M059J (cell line): ENCODE results near the gene CACNA1I. TPM values are rescaled to one million over a fixed set of nuclear protein-coding genes. Genes with fewer than 3 reads are reported as not detected.

Source experiments
- DNase-seq: peaks from one replicate; pipeline ENCODE4 v3.0.0-alpha.2; 2012; ENCODE audit warnings: low read depth
- total RNA-seq: library from RNA; depleted of rRNA; stranded (reverse); fragments of >200 nt; shearing (Covaris generic); gene quantifications from 2 replicates; pipeline ENCODE4 v1.2.3, GENCODE V29; 2014

Gene CACNA1I
- total RNA-seq, 1 experiment from 2014 or later: 0.02 TPM

DNA sequence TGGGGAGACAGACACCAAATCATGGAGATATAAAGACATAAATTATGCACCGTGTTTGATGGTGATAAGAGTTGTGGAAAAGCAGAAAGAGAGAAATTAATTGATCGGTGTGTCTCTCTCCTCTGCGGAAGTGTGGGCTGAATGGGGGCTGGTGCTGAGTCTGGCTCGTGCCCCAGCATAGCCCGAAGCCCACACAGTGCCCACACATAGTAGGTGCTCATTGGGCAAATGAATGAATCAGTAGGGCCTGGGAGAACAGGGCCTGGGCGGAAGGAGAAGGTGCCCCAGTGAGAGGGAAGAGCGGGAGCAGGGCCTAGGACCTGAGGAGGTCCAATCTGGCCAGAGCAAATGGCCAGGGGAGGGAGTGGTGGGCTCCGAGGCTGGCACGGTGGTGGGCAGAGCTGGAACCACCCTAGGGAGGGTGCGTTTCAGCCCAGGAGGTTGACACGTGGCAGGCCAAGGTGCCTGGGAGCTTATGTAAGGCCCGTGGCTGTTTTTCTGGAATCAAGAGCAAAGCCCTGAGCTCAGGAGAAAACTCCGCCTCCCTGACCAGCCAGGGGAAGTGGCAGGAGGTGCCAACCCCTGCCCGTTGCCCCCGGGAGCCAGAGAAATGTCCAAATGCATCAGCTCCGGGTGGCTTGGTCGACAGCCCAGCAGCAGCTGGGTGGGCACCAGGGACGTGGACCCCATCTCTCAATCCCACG, 2.1 kb upstream of the CACNA1I start:
- no peak for DNase-seq

- no peak for DNase-seq
These were observed 1.5 kb upstream of the CACNA1I start for GRCh38 chr22:39569066-39569465.

DNA sequence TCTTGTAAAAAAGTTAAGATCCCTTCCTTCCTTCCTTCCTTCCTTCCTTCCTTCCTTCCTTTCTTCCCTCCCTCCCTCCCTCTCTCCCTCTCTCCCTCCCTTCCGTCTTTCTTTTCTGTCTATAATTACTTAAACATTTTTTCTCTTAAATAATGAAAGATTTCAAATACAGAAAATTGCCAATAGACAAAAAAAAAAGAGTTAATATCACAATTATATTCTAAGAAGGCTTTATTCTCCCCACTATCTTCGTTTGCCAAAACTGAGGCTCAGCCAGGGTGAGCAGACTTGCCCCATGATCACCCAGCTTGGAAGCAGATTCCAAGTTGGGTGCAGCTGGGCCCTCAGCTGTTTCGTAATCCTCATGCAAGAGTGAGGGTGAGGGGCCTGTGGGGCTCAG, 327 bp upstream of the CACNA1I start:
- DNase-seq: no peak

GRCh38 chr22:39571538-39571937, 985 bp downstream of the CACNA1I start:
- no peak for DNase-seq

- peak; percentile 87 for DNase-seq
These were observed 4.4 kb downstream of the CACNA1I start for GRCh38 chr22:39574779-39575551.

GRCh38 chr22:39575552-39575825, 4.9 kb downstream of the CACNA1I start:
- DNase-seq: no peak

- DNase-seq: no peak
These were observed 5.5 kb downstream of the CACNA1I start for GRCh38 chr22:39576027-39576426.

DNA sequence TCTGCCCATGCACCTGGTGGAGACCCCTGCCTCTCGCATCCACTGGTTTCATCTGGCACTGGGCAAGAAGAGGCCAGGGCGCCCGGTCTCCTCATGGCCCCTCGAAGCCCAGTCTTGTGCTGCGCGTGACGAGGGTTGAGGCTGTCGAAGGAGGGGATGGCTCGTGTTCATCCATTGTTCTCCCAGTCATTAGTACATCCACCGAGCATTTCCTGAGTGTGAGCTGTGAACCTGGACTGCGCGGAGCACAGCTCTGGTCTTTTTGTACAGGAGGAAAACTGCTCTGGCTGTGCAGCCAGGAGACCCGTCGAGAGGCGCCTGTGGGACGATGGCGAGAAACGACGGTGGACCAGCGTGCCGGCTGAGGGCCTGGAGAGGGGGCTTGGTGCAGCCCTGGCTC, 6.8 kb downstream of the CACNA1I start:
- no peak for DNase-seq

DNA sequence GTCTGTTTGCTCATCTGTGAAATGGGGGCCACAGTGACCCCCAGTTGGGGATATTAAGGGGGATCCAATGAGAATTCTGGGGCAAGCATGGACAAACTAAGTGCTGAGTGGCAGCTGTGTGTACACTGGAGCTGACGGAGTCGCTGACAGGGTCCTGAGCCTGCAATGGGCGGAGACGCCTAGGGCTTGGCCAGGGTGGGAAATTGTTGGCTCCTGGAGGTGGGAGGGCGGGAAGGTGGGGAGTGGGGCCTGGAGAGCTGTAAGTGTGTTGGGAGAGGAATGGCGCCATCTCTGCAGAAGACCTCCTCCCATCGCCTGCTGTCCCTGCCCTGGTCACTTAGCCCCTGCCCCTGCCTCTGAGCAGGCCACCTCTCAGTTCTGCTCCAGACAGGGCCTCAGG, 7.3 kb downstream of the CACNA1I start:
- no peak for DNase-seq

DNA sequence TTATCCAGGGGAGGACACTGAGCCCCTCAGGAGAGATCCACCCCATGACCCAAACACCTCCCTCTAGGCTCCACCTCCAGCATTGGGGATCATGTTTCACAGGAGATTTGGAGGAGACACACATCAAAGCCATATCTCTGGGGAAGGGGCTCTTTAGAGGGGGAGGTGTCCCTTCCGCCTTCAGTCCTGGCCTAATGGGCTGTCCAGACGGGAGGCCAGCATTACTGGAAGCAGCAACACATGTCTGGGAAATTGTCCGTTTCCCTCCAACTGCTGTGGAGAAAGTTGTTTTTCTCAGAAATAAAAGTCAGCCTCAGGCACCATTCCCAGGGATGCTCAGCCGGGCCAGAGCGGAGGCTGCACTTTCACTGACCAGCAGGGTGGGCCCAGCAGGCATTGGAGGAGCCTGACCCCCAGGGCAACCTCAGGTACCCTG, 9.5 kb downstream of the CACNA1I start:
- DNase-seq: no peak

DNA sequence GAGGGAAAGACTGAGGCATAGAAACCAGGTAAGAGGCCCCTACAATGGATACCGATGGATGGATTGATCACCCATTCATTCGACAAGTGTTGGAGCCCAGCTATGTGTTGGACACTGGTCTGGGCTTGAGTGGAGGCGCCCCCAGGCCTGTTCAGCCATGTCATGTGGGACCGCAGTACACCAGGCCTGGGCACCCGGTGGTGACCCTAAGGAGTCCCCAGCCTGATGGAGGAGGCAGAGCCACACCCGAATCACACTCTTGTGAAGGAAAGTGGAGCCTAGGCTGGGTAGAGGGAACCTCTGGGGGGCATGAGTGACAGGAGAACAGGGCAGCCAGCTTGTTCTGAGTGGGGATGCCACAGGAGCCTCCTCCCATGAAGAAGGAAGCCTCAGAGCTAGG, 10.2 kb downstream of the CACNA1I start:
- no peak for DNase-seq

DNA sequence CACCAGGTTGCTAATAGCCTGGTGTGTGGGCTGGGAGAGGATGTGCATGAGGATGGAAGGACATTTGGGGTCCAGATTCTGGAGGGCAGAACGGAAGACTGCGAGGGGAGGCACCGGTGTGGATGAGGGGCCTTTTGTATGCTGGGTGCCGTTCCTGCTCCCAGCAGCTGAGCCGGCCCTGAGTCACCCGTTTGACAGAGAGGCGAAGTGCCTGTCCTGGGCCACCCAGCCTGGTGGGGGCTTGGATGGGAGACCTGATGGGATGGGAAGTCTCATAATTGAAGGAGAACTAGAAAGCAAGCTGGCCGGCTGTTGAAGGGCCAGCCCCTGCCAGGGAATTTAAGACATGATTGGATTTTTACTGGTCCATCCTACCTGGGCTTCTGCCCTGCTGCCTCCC, 10.8 kb downstream of the CACNA1I start:
- no peak for DNase-seq

- no peak for DNase-seq
These were observed 12.6 kb downstream of the CACNA1I start for GRCh38 chr22:39583066-39583667.

- DNase-seq: no peak
These were observed 19.3 kb downstream of the CACNA1I start for GRCh38 chr22:39589875-39590274.

GRCh38 chr22:39592081-39593065, 21.8 kb downstream of the CACNA1I start:
- peak; percentile 95 for DNase-seq

GRCh38 chr22:39593066-39593930, 22.7 kb downstream of the CACNA1I start:
- DNase-seq: peak; percentile 57

GRCh38 chr22:39593931-39594285, 23.4 kb downstream of the CACNA1I start:
- DNase-seq: no peak

GRCh38 chr22:39594411-39594810, 23.9 kb downstream of the CACNA1I start:
- no peak for DNase-seq

DNA sequence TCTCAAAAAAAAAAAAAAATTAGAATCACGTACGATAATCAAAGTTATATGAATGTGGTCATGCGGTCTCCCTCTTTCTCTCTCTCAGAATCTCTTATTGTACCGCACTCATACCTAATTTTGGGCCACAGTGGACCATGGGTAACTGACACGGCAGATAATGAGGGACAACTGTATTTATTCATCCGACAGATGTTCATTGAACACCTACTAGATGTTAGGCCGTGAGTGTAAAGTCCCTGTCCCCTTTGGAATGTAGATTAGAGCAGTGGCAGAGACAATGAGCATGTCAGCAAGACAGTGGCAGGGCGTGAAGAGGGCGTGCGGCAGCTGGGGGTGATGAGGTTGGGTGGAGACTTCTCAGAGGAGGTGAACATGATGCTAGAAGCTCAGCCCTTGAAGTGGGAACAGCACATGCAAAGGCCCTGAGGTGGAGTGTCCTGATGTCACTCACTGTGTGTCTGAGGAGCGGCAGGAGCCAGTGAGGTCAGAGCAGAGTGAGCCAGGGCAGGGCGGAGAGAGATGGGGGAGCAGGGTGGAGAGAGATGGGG, 25.1 kb downstream of the CACNA1I start:
- DNase-seq: no peak

DNA sequence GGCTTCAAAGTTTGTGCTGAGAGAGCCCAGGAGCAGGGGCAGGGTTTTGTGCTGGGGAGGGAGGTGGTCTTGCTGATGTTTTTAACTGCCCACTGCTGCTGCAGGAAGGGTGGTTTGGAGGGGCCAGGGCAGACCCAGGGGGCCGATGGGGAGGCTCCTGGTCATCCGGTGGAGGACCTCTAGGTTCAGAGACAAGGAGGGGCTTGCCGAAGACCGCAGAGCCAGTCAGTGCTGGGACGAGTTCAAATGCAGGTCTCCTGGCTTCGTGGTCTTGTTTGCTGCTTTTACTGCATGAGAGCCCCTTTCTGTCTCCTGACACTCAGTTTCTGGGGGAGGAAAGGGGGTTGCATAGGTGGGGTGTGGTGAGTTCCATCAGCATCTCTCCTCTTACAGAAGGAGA, 26.0 kb downstream of the CACNA1I start:
- no peak for DNase-seq
